Measurements from ENCODE around the gene ZNF669. TPM values are rescaled to one million over a fixed set of nuclear protein-coding genes. Genes with fewer than 3 reads are reported as not detected.
A peak's percentile ranks its signal among the peaks of the same experiment; 100 is the strongest.

Gene ZNF669
- total RNA-seq, 2 donors from 2014 or later = 8.4 to 11.6 TPM

DNA sequence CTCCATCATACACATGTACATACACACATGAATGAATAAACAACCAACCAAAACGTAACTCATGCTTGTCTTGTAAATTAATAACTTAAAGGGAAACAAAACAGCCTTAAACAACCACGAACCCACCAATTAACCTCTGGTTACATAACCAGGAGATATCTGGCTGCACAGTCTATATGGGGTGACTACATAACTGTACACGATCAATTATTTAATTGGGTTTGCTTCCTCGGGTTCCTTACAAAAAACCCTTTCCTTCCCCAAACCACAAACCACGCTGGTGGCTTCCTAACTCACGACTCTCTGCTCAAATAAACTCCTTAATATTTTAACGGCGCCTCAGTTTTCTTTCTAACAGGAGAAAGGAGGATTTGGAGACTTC is 26.3 kb downstream of the ZNF669 start:
- peaks cover 17% of the 10 kb centered on the region for H3K4me1 Mint-ChIP-seq
- peak overlapping the region; percentile 93 for H3K4me3 Mint-ChIP-seq
- H3K9me3 ChIP-seq (ENCODE audit: control insufficient read depth, low read length, poor library complexity, severe bottlenecking) = no peaks in the 10 kb centered on the region
- no peaks in the 10 kb centered on the region for H3K36me3 Mint-ChIP-seq (ENCODE audit: low read depth)
- peak; percentile 24 for ATAC-seq
- DNase-seq = no peak
- H3K27ac Mint-ChIP-seq = peak overlapping the region; percentile 78
- no peaks in the 10 kb centered on the region for H3K27me3 Mint-ChIP-seq

DNA sequence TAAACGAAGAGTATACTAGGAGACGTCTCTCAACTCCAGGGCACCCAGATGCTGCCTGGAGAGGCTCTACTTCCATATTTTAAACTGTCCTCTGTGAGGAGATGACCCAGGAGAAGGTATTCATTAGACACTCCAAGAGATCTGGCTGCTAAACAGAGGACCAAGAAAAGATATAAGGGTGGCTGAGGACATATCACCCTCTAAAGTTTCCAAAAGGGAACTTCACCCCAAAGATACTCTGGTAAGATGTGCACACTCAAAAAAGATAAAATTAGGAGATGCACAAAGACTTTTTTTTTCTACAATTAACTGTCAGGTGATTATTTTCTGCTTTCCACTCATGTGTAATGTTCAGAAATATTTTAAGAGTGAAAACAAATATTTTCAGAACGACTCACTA is 26.9 kb downstream of the ZNF669 start:
- no peak for DNase-seq
- no peak for ATAC-seq
- Mint-ChIP-seq H3K4me1 (peaks cover 17% of the 10 kb centered on the region), H3K36me3 (ENCODE audit: low read depth) (no peaks in the 10 kb centered on the region), H3K27me3 (no peaks in the 10 kb centered on the region), H3K27ac (peak overlapping the region; percentile 78), H3K4me3 (peak overlapping the region; percentile 93)
- no peaks in the 10 kb centered on the region for H3K9me3 ChIP-seq (ENCODE audit: control insufficient read depth, low read length, poor library complexity, severe bottlenecking)

DNA sequence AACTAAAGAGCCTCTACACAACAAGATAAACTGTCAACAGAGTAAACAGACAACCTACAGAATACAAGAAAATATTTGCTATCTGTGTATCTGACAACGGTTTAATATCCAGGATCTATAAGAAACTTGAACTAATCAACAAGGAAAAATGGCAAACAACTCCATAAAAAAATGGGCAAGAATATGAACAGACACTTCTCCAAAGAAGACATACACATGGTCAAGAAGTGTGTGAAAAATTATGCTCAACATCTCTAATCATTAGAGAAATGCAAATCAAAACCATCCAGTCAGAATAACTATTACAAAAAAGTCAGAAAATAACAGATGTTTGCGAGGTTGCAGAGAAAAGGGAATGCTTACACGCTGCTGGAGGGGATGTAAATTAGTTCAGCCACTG is 33.5 kb downstream of the ZNF669 start:
- no peak for DNase-seq
- H3K4me3 Mint-ChIP-seq = no peak overlapping the region
- no peak overlapping the region for H3K27ac Mint-ChIP-seq
- peaks cover 5% of the 10 kb centered on the region for H3K9me3 ChIP-seq (ENCODE audit: control insufficient read depth, low read length, poor library complexity, severe bottlenecking)
- ATAC-seq = no peak
- H3K27me3 Mint-ChIP-seq = no peaks in the 10 kb centered on the region
- peaks cover 5% of the 10 kb centered on the region for H3K36me3 Mint-ChIP-seq (ENCODE audit: low read depth)
- H3K4me1 Mint-ChIP-seq = no peaks in the 10 kb centered on the region

DNA sequence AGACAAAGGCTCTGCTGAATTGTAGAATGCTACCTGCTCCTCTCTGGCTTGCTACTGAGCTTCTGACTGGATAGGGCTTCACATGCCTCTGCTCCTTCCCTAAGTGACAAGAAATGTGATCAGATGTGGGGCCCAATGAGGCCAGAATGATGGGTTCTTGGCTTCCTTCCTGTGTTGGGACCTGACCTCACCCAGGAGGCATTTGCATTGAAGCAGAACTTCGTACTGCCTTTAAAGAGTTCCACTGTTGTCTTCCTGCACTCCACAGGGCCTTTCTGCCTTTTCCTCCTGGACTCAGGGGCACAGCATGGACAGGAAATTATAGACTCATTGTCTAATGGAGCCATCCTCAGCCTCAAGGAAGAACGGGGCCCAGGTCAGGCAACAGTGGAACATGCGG is 39.9 kb downstream of the ZNF669 start:
- peaks cover 5% of the 10 kb centered on the region for H3K9me3 ChIP-seq (ENCODE audit: control insufficient read depth, low read length, poor library complexity, severe bottlenecking)
- Mint-ChIP-seq H3K27me3 (no peaks in the 10 kb centered on the region), H3K27ac (no peak overlapping the region), H3K4me1 (peaks cover 4% of the 10 kb centered on the region), H3K36me3 (ENCODE audit: low read depth) (peaks cover 10% of the 10 kb centered on the region), H3K4me3 (no peak overlapping the region)
- DNase-seq (no peak), ATAC-seq (no peak)

DNA sequence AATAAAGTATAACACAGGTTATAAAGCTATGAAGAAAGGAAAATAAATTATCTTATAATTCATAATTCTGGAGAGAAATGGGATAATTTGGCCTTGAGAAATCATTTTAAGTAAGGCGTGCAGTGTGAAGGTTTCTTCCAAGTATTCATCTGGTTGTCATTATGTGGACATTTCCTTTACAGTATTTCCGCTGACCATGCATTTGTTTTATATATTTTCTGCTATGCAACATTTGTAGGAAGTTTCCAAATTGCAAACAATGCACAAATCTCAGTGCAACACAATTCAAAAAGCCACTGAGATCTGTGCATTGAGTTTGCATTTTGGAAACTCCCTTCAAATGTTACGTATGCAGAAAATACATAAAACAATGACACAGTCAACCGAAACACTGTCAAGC is 43.4 kb downstream of the ZNF669 start:
- no peak overlapping the region for H3K4me3 Mint-ChIP-seq
- peaks cover 4% of the 10 kb centered on the region for H3K4me1 Mint-ChIP-seq
- peaks cover 2% of the 10 kb centered on the region for H3K9me3 ChIP-seq (ENCODE audit: control insufficient read depth, low read length, poor library complexity, severe bottlenecking)
- no peaks in the 10 kb centered on the region for H3K27me3 Mint-ChIP-seq
- DNase-seq (no peak), ATAC-seq (no peak)
- no peak overlapping the region for H3K27ac Mint-ChIP-seq
- peaks cover 5% of the 10 kb centered on the region for H3K36me3 Mint-ChIP-seq (ENCODE audit: low read depth)

DNA sequence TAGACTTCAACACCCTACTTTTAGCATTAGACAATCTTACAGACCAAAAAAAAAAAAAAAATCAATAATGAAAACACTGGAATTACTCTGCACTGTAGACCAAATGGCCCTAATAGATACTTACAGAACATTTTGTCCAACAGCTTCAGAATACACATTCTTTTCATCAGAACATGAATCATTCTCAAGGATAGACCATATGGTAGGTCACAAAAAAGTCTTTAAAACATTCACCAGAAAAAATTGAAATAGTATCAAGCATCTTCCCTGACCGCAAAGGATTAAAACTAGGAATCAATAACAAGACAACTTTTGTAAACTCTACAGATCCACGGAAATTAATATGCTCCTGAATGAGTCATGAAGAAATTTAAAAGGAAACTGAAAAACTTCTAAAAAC is 48.1 kb downstream of the ZNF669 start:
- no peaks in the 10 kb centered on the region for H3K27me3 Mint-ChIP-seq
- peaks cover 12% of the 10 kb centered on the region for H3K9me3 ChIP-seq (ENCODE audit: control insufficient read depth, low read length, poor library complexity, severe bottlenecking)

DNA sequence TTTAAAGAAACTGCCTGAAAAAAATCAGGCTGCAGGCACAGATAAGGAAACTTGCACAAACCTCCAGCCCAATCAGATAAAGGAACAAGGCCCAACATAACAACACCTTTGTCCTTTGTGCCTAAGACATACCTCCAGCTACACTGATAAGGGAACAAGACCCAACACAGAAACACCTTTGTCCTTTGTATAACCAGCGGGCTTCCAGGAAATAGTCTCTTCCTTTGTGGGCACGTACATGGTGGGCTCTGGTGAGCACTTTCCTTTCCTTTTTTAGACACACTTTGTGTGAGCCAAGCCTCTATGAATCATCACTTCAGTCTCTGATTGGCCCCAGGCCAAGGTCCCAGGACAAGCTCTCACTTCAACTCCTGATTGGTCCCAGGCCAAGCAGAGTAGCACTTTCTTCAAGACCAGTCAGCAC is 49.2 kb downstream of the ZNF669 start:
- H3K9me3 ChIP-seq (ENCODE audit: control insufficient read depth, low read length, poor library complexity, severe bottlenecking) = peaks cover 12% of the 10 kb centered on the region
- no peak overlapping the region for H3K4me3 Mint-ChIP-seq
- H3K36me3 Mint-ChIP-seq (ENCODE audit: low read depth) = peaks cover 2% of the 10 kb centered on the region
- no peaks in the 10 kb centered on the region for H3K4me1 Mint-ChIP-seq
- no peak for DNase-seq
- no peak for ATAC-seq
- no peaks in the 10 kb centered on the region for H3K27me3 Mint-ChIP-seq
- H3K27ac Mint-ChIP-seq = no peak overlapping the region

More for the DNA sequence above, 48.1 kb downstream of the ZNF669 start:
- no peak for DNase-seq
- peaks cover 2% of the 10 kb centered on the region for H3K36me3 Mint-ChIP-seq (ENCODE audit: low read depth)
- no peak for ATAC-seq
- H3K4me1 Mint-ChIP-seq = no peaks in the 10 kb centered on the region
- no peak overlapping the region for H3K4me3 Mint-ChIP-seq
- no peak overlapping the region for H3K27ac Mint-ChIP-seq

Other genes starting within 250 kb of the ZNF669 start
- 10 to 100 TPM; 63.0 to 77.9 TPM for gene AHCTF1, start 172.4 kb downstream of the ZNF669 start, total RNA-seq
- gene ZNF695, start 96.3 kb downstream of the ZNF669 start, total RNA-seq = not detected
- gene ZNF670, start 25.5 kb downstream of the ZNF669 start, total RNA-seq = under 1 TPM; 0.26 to 0.40 TPM
- 10 to 100 TPM; 12.0 to 16.7 TPM for gene ZNF124, start 67.7 kb upstream of the ZNF669 start, total RNA-seq
- not detected for gene VN1R5, start 151.7 kb upstream of the ZNF669 start, total RNA-seq
- 1 to 10 TPM; 5.4 to 8.1 TPM for gene ZNF496, start 227.5 kb upstream of the ZNF669 start, total RNA-seq

Measured in T-helper 17 cell (primary cell).